HepG2 (cell line): ENCODE results near the gene ATG13. TPM values are rescaled to one million over a fixed set of nuclear protein-coding genes. Genes with fewer than 3 reads are reported as not detected.

ENCODE experiments used
- ATAC-seq: fragments of 200-7000 bp; cut with Tn5 transposase; 3 replicates; pipeline ENCODE4 v1.9.1; 2020; ENCODE audit warnings: mild to moderate bottlenecking, moderate library complexity
- BruUV-seq: library from RNA; stranded (reverse); fragments of 400-500 nt; replicated peaks from 2 replicates; lab custom pipeline; 2021; lab: Mats Ljungman, UMichigan
- CTCF ChIA-PET: fragments of 300-600 bp; formaldehyde crosslinking; extraction: SDS; loops from one replicate; lab custom pipeline; 2021; ENCODE audit warnings: low total read pairs, inconsistent platforms, low intra/inter-chr PET ratio; lab: Yijun Ruan, JAX
- POLR2A ChIA-PET: fragments of 350-600 bp; sonication (Branson Sonifier 250); formaldehyde crosslinking; loops from one replicate; lab custom pipeline; 2020; ENCODE audit warnings: antibody characterized with exemption, inconsistent platforms; lab: Yijun Ruan, JAX
- DNase-seq: peaks from one replicate; pipeline ENCODE4 v3.0.0-alpha.2; 2015; ENCODE audit warnings: low spot score
- FAIRE-seq: peaks from 3 replicates; lab custom pipeline; 2011; peaks lifted over from hg19 to GRCh38; lab: Jason Lieb, UNC
- H2AFZ ChIP-seq: one replicate; pipeline ENCODE4 v1.6.1; 2011; ENCODE audit warnings: low read length, inconsistent platforms
- H3K27ac ChIP-seq: fragments of 300-600 bp; 3 replicates; pipeline ENCODE4 v1.8.0; 2011; ENCODE audit warnings: mixed run types, mild to moderate bottlenecking, mixed read lengths, low read length, inconsistent platforms; ENCODE audit not compliant: insufficient read depth; ENCODE audit errors: extremely low read length
- H3K27me3 ChIP-seq, 2 experiments: fragments of 200-600 bp in 1 of 2; 2 replicates in 1 of 2; 3 replicates in 1 of 2; pipeline versions ENCODE4 v1.6.0 to v1.8.0; 2011; ENCODE audit warnings: low read length in 2 of 2, mild to moderate bottlenecking in 2 of 2, moderate library complexity in 2 of 2, inconsistent platforms in 1 of 2; ENCODE audit not compliant: insufficient read depth in 2 of 2, control insufficient read depth in 1 of 2
- H3K36me3 ChIP-seq, 2 experiments: fragments of 200-600 bp in 1 of 2; replicated peaks in 1 of 2; 2 replicates in 1 of 2; 3 replicates in 1 of 2; pipeline versions ENCODE4 v1.5.1 to v1.8.0; 2011; ENCODE audit warnings: low read length in 2 of 2, inconsistent platforms in 1 of 2; ENCODE audit not compliant: insufficient read depth in 2 of 2, control insufficient read depth in 1 of 2
- H3K4me1 ChIP-seq: 2 replicates; pipeline ENCODE4 v1.5.1; 2012; ENCODE audit warnings: low read length, inconsistent platforms; ENCODE audit not compliant: insufficient read depth
- H3K4me2 ChIP-seq: 2 replicates; pipeline ENCODE4 v1.6.0; 2011; ENCODE audit warnings: low read depth, low read length, inconsistent platforms
- H3K4me3 ChIP-seq, 3 experiments: fragments of 200-600 bp in 1 of 3; sonication (generic), shearing (Covaris generic) in 1 of 3; replicated peaks in 1 of 3; 2 replicates each; pipeline ENCODE4 v1.5.1; 2011 to 2016; ENCODE audit warnings: low read length in 3 of 3, inconsistent platforms in 2 of 3, low read depth in 2 of 3, mild to moderate bottlenecking in 2 of 3, control low read depth in 1 of 3, mixed read lengths in 1 of 3; ENCODE audit not compliant: insufficient read depth in 1 of 3
- H3K79me2 ChIP-seq: one replicate; pipeline ENCODE4 v1.6.1; 2011; ENCODE audit warnings: low read length, inconsistent platforms; ENCODE audit not compliant: insufficient read depth
- H3K9ac ChIP-seq: 2 replicates; pipeline ENCODE4 v1.6.0; 2011; ENCODE audit warnings: mild to moderate bottlenecking, low read depth, low read length, inconsistent platforms; ENCODE audit not compliant: insufficient read depth
- H3K9me3 ChIP-seq: 2 replicates; pipeline ENCODE4 v1.5.1; 2012; ENCODE audit warnings: mild to moderate bottlenecking, low read length
- H4K20me1 ChIP-seq: 2 replicates; pipeline ENCODE4 v1.6.0; 2011; ENCODE audit warnings: inconsistent platforms, mild to moderate bottlenecking, low read length, moderate library complexity; ENCODE audit not compliant: insufficient read depth
- ATRX ChIP-seq: sonication (generic); formaldehyde crosslinking; IDR thresholded peaks from 2 replicates; pipeline ENCODE4 v1.4.0; 2020; ENCODE audit warnings: missing genetic modification reagents, borderline replicate concordance
- ZBTB20 ChIP-seq: sonication (generic); formaldehyde crosslinking; IDR thresholded peaks from 2 replicates; pipeline ENCODE4 v1.8.1; 2023; ENCODE audit warnings: missing genetic modification reagents, low read depth, mild to moderate bottlenecking, borderline replicate concordance
- ZC3H4 ChIP-seq: sonication (generic); formaldehyde crosslinking; IDR thresholded peaks from 2 replicates; pipeline ENCODE4 v1.4.0; 2020; ENCODE audit warnings: missing genetic modification reagents, borderline replicate concordance
- ZMYM2 ChIP-seq: sonication (generic); formaldehyde crosslinking; IDR thresholded peaks from 2 replicates; pipeline ENCODE4 v1.8.0; 2022; ENCODE audit warnings: mild to moderate bottlenecking, missing genetic modification reagents
- ZNF12 ChIP-seq: sonication (generic); formaldehyde crosslinking; IDR thresholded peaks from 2 replicates; pipeline ENCODE4 v1.5.0; 2020; ENCODE audit warnings: missing genetic modification reagents
- ZSCAN12 ChIP-seq: sonication (generic); formaldehyde crosslinking; IDR thresholded peaks from 2 replicates; pipeline ENCODE4 v1.9.0; 2021; ENCODE audit warnings: mild to moderate bottlenecking, missing genetic modification reagents
- WGBS: methylation state at CpG from one replicate; pipeline ENCODE4 v1.1.6; 2017; ENCODE audit warnings: low lambda C conversion rate; 5-methylcytosine and 5-hydroxymethylcytosine counted together
- in situ Hi-C: cut with HindIII; loops from 2 replicates; pipeline ENCODE4 v1.10.0; 2017; ENCODE audit warnings: low pct_unique_long_range_greater_than_20kb; ENCODE audit not compliant: extremely low pct_ligation_motif_present
- intact Hi-C: fragments of 100-400 bp; cut with micrococcal nuclease; formaldehyde crosslinking; loops from one replicate; pipeline ENCODE4 v1.10.0; 2022; ENCODE audit not compliant: unreplicated experiment
- polyA plus RNA-seq, 8 experiments: library from polyadenylated mRNA; depleted of rRNA in 3 of 8; stranded (reverse) in 7 of 8; unstranded in 1 of 8; fragments of >200 nt; fragmentation: Illumina TruSeq in 4 of 8; extraction: Trizol in 4 of 8; gene quantifications; 2 replicates each; pipeline versions ENCODE4 v1.2.1 to v1.2.3, GENCODE V29; 2011 to 2016; ENCODE audit warnings: low read depth in 4 of 8, missing spikeins in 1 of 8, mixed read lengths in 1 of 8; ENCODE audit not compliant: insufficient read depth in 1 of 8
- total RNA-seq, 5 experiments: library from RNA; depleted of rRNA; stranded (reverse); fragments of >200 nt; fragmentation: Illumina TruSeq; extraction: Trizol; gene quantifications; 2 replicates each; pipeline ENCODE4 v1.2.3, GENCODE V29; 2016; ENCODE audit warnings: low read depth in 1 of 5
- TF ChIP-seq, protein P1 (sequence below): sonication (generic); formaldehyde crosslinking; IDR thresholded peaks from 2 replicates; pipeline ENCODE4 v1.8.0; 2022; ENCODE audit warnings: missing genetic modification reagents, mild to moderate bottlenecking, inconsistent platforms, borderline replicate concordance
- TF ChIP-seq, protein P2 (sequence below): sonication (generic); formaldehyde crosslinking; IDR thresholded peaks from 2 replicates; pipeline ENCODE4 v1.8.0; 2022; ENCODE audit warnings: mild to moderate bottlenecking, missing genetic modification reagents; ENCODE audit not compliant: insufficient replicate concordance
- TF ChIP-seq, protein P3 (sequence below): sonication (generic); formaldehyde crosslinking; IDR thresholded peaks from 2 replicates; pipeline ENCODE4 v1.5.0; 2020; ENCODE audit warnings: mild to moderate bottlenecking, low read depth, missing genetic modification reagents, borderline replicate concordance
- TF ChIP-seq, protein P4 (sequence below): fragments of 450-650 bp; IDR thresholded peaks from 2 replicates; pipeline ENCODE4 v1.6.1; 2017; ENCODE audit warnings: mild to moderate bottlenecking

The ATG13 gene
- total and polyA plus RNA-seq, 2 of the 13 experiments (the other 11 are each of a cell fraction or from before 2014, with no cell fraction given), result 55.0 to 77.3 TPM

DNA sequence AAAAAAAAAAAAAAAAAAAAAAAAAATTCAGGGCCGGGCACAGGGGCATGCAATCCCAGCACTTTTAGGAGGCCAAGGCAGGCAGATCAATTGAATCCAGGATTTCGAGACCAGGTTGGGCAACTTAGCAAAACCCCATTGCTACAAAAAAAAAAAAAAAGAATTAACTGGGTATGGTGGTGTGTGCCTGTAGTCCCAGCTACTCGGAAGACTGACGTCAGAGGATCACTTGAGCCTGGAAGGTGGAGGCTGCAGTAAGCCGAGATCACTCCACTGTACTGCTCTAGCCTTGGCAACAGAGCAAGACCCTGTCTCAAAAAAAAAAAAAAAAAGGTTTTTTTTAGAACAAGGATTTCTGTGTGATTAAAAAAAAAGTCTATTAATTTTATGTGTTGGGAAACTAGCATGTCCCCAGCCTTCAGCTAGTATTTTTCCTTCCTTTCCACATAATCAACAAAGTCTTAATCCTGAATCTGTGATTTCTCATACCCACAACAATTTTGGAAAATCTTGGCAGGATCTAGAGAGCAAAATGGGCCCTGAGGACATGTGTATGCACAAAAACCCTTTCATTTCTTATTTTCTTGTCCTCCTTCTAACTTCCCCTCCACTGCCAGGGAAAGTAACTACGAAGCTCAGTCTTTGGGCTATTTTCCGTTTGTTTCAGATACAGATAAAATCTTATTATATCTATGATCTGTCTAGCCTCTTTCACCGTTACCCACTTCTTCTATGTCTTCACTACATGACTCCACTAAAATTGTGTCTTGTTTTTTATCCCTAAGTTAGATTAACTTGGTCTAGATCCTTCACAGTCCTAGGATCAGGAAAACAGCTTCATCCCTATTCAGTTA is 17.8 kb upstream of the ATG13 start:
- peaks cover 2% of the 10 kb centered on the region for H3K79me2 ChIP-seq
- no peaks in the 10 kb centered on the region for H3K9me3 ChIP-seq
- no peak overlapping the region for H3K4me2 ChIP-seq
- no peak overlapping the region for H2AFZ ChIP-seq
- TF ChIP-seq, protein P1, sequence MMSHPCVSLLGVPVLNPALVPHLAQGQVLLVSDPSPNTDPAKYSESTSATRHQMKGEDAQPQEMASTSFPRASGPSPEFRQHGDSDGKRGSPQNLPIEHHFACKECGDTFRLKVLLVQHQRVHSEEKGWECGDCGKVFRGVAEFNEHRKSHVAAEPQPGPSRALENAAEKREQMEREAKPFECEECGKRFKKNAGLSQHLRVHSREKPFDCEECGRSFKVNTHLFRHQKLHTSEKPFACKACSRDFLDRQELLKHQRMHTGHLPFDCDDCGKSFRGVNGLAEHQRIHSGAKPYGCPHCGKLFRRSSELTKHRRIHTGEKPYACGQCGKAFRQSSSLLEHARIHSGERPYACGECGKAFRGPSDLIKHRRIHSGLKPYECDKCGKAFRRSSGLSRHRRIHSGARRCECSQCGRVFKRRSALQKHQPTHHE, result no peak
- TF ChIP-seq, protein P2, sequence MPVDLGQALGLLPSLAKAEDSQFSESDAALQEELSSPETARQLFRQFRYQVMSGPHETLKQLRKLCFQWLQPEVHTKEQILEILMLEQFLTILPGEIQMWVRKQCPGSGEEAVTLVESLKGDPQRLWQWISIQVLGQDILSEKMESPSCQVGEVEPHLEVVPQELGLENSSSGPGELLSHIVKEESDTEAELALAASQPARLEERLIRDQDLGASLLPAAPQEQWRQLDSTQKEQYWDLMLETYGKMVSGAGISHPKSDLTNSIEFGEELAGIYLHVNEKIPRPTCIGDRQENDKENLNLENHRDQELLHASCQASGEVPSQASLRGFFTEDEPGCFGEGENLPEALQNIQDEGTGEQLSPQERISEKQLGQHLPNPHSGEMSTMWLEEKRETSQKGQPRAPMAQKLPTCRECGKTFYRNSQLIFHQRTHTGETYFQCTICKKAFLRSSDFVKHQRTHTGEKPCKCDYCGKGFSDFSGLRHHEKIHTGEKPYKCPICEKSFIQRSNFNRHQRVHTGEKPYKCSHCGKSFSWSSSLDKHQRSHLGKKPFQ (CRISPR knock-in tag), result no peak
- TF ChIP-seq, protein P3, sequence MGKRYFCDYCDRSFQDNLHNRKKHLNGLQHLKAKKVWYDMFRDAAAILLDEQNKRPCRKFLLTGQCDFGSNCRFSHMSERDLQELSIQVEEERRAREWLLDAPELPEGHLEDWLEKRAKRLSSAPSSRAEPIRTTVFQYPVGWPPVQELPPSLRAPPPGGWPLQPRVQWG (CRISPR knock-in tag), result no peak
- TF ChIP-seq, protein P4, sequence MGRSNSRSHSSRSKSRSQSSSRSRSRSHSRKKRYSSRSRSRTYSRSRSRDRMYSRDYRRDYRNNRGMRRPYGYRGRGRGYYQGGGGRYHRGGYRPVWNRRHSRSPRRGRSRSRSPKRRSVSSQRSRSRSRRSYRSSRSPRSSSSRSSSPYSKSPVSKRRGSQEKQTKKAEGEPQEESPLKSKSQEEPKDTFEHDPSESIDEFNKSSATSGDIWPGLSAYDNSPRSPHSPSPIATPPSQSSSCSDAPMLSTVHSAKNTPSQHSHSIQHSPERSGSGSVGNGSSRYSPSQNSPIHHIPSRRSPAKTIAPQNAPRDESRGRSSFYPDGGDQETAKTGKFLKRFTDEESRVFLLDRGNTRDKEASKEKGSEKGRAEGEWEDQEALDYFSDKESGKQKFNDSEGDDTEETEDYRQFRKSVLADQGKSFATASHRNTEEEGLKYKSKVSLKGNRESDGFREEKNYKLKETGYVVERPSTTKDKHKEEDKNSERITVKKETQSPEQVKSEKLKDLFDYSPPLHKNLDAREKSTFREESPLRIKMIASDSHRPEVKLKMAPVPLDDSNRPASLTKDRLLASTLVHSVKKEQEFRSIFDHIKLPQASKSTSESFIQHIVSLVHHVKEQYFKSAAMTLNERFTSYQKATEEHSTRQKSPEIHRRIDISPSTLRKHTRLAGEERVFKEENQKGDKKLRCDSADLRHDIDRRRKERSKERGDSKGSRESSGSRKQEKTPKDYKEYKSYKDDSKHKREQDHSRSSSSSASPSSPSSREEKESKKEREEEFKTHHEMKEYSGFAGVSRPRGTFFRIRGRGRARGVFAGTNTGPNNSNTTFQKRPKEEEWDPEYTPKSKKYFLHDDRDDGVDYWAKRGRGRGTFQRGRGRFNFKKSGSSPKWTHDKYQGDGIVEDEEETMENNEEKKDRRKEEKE, result no peak
- TF ChIP-seq ZMYM2 (CRISPR knock-in tag), result no peak
- TF ChIP-seq ZBTB20 (CRISPR knock-in tag), result no peak
- no peak for TF ChIP-seq ZNF12 (CRISPR knock-in tag)
- no peak for TF ChIP-seq ATRX (CRISPR knock-in tag)
- no peak for TF ChIP-seq ZSCAN12
- no peak for TF ChIP-seq ZC3H4 (CRISPR knock-in tag)
- TF ChIP-seq, all 625 proteins: peak for 0
- Histone ChIP-seq H3K4me3 (no peak overlapping the region), H3K36me3 (peaks cover 5 to 7% of the 10 kb centered on the region in 2 experiments; a peak in 4 of 5 replicates), H3K27me3 (no peaks in the 10 kb centered on the region), H3K27ac (no peak overlapping the region), H3K4me1 (peaks cover 25% of the 10 kb centered on the region), H4K20me1 (no peaks in the 10 kb centered on the region), H3K9ac (no peak overlapping the region)
- FAIRE-seq, result no peak
- ChIA-PET POLR2A (interaction anchor here (1.1 kb wide), 1 partner anchor 16 kb away, joined by 4 read pairs; no protein-coding TSS in a partner anchor), CTCF (no interaction called here)
- 93% methylated on average over 8 of the region's 8 CpGs for WGBS
- intact Hi-C loops (no loop called here), in situ Hi-C loops (no loop called here)
- BruUV-seq, result no TSS peak
- ATAC-seq, result no peak
- no peak for DNase-seq
